ENCODE data around the gene KRT7.
"Not testable (repeated sequence)": the region's sequence is repeated elsewhere in the genome, so short reads cannot be mapped to it uniquely, and the experiment has no call there.

Gene KRT7

GRCh38 chr12:52238207-52238840 lies 5.3 kb downstream of the KRT7 start:
- no peak overlapping the region for H2BK15ac ChIP-seq (replicated peaks; ENCODE audit: low read depth)
- no peaks in the 10 kb centered on the region for H3K4me1 ChIP-seq (ENCODE audit: control insufficient read depth, low read depth, low read length)
- H3K56ac ChIP-seq (ENCODE audit: low read length): no peak overlapping the region
- DNase-seq: no peak
- no peak overlapping the region for H3K9ac ChIP-seq (ENCODE audit: low read length)
- no peak overlapping the region for H2BK5ac ChIP-seq (ENCODE audit: low read length)
- no peaks in the 10 kb centered on the region for H3K27me3 ChIP-seq (ENCODE audit: insufficient read depth, low read length, poor library complexity)
- no peak overlapping the region for H4K5ac ChIP-seq (ENCODE audit: low read length)
- H3K27ac ChIP-seq (ENCODE audit: low read depth, low read length): no peak overlapping the region
- no peak overlapping the region for H3K23ac ChIP-seq (ENCODE audit: low read length)
- H4K8ac ChIP-seq (ENCODE audit: low read depth, low read length): no peak overlapping the region
- no peaks in the 10 kb centered on the region for H3K79me1 ChIP-seq (ENCODE audit: low read length)
- WGBS (ENCODE audit: extremely low coverage, insufficient coverage, low lambda C conversion rate): no CpG with 5 or more reads among the region's 4 CpGs
- H3K79me2 ChIP-seq (ENCODE audit: control insufficient read depth, insufficient read depth, low read length): no peaks in the 10 kb centered on the region
- H3K4ac ChIP-seq (ENCODE audit: low read depth, low read length): no peak overlapping the region
- no peak overlapping the region for H2BK120ac ChIP-seq (ENCODE audit: low read depth, low read length)
- no peak overlapping the region for H3K4me2 ChIP-seq (ENCODE audit: low read length)
- H3K4me3 ChIP-seq (ENCODE audit: low read length): no peak overlapping the region
- no peaks in the 10 kb centered on the region for H3K36me3 ChIP-seq (ENCODE audit: control insufficient read depth, insufficient read depth, low read length)
- no peak overlapping the region for H3K18ac ChIP-seq (ENCODE audit: low read length)
- no peak overlapping the region for H2AK5ac ChIP-seq (ENCODE audit: low read length)

- Histone ChIP-seq H2BK15ac (replicated peaks; ENCODE audit: low read depth) (no peak overlapping the region), H3K36me3 (ENCODE audit: control insufficient read depth, insufficient read depth, low read length) (no peaks in the 10 kb centered on the region), H3K4ac (ENCODE audit: low read depth, low read length) (no peak overlapping the region), H3K4me1 (ENCODE audit: control insufficient read depth, low read depth, low read length) (no peaks in the 10 kb centered on the region), H3K27ac (ENCODE audit: low read depth, low read length) (no peak overlapping the region), H4K5ac (ENCODE audit: low read length) (no peak overlapping the region), H3K56ac (ENCODE audit: low read length) (no peak overlapping the region), H3K9ac (ENCODE audit: low read length) (no peak overlapping the region), H3K4me3 (ENCODE audit: low read length) (no peak overlapping the region), H2BK120ac (ENCODE audit: low read depth, low read length) (no peak overlapping the region), H2BK5ac (ENCODE audit: low read length) (no peak overlapping the region), H3K18ac (ENCODE audit: low read length) (no peak overlapping the region), H2AK5ac (ENCODE audit: low read length) (no peak overlapping the region), H3K79me1 (ENCODE audit: low read length) (no peaks in the 10 kb centered on the region), H3K27me3 (ENCODE audit: insufficient read depth, low read length, poor library complexity) (no peaks in the 10 kb centered on the region), H3K23ac (ENCODE audit: low read length) (no peak overlapping the region), H4K8ac (ENCODE audit: low read depth, low read length) (no peak overlapping the region), H3K4me2 (ENCODE audit: low read length) (no peak overlapping the region), H3K79me2 (ENCODE audit: control insufficient read depth, insufficient read depth, low read length) (no peaks in the 10 kb centered on the region)
- DNase-seq: no peak
- WGBS (ENCODE audit: extremely low coverage, insufficient coverage, low lambda C conversion rate): no CpG with 5 or more reads among the region's 7 CpGs
These were observed 6.0 kb downstream of the KRT7 start for GRCh38 chr12:52238916-52239646.

GRCh38 chr12:52239767-52240166 lies 6.7 kb downstream of the KRT7 start:
- no peak overlapping the region for H3K23ac ChIP-seq (ENCODE audit: low read length)
- no peaks in the 10 kb centered on the region for H3K4me1 ChIP-seq (ENCODE audit: control insufficient read depth, low read depth, low read length)
- H3K36me3 ChIP-seq (ENCODE audit: control insufficient read depth, insufficient read depth, low read length): no peaks in the 10 kb centered on the region
- no peak overlapping the region for H4K5ac ChIP-seq (ENCODE audit: low read length)
- H3K27me3 ChIP-seq (ENCODE audit: insufficient read depth, low read length, poor library complexity): no peaks in the 10 kb centered on the region
- no peaks in the 10 kb centered on the region for H3K79me1 ChIP-seq (ENCODE audit: low read length)
- DNase-seq: no peak
- no peak overlapping the region for H2BK15ac ChIP-seq (replicated peaks; ENCODE audit: low read depth)
- no peaks in the 10 kb centered on the region for H3K79me2 ChIP-seq (ENCODE audit: control insufficient read depth, insufficient read depth, low read length)
- no peak overlapping the region for H3K9ac ChIP-seq (ENCODE audit: low read length)
- no CpG with 5 or more reads among the region's 2 CpGs for WGBS (ENCODE audit: extremely low coverage, insufficient coverage, low lambda C conversion rate)
- no peak overlapping the region for H3K4me3 ChIP-seq (ENCODE audit: low read length)
- H3K56ac ChIP-seq (ENCODE audit: low read length): no peak overlapping the region
- H3K4me2 ChIP-seq (ENCODE audit: low read length): no peak overlapping the region
- H2AK5ac ChIP-seq (ENCODE audit: low read length): no peak overlapping the region
- H3K27ac ChIP-seq (ENCODE audit: low read depth, low read length): no peak overlapping the region
- no peak overlapping the region for H2BK5ac ChIP-seq (ENCODE audit: low read length)
- H3K4ac ChIP-seq (ENCODE audit: low read depth, low read length): no peak overlapping the region
- H2BK120ac ChIP-seq (ENCODE audit: low read depth, low read length): no peak overlapping the region
- no peak overlapping the region for H4K8ac ChIP-seq (ENCODE audit: low read depth, low read length)
- H3K18ac ChIP-seq (ENCODE audit: low read length): no peak overlapping the region

GRCh38 chr12:52240247-52240646 lies 7.2 kb downstream of the KRT7 start:
- H2BK15ac ChIP-seq (replicated peaks; ENCODE audit: low read depth); H3K79me2 ChIP-seq (ENCODE audit: control insufficient read depth, insufficient read depth, low read length): not testable (repeated sequence)

GRCh38 chr12:52241205-52241842 lies 8.3 kb downstream of the KRT7 start:
- no peak overlapping the region for H3K56ac ChIP-seq (ENCODE audit: low read length)
- no peak overlapping the region for H2AK5ac ChIP-seq (ENCODE audit: low read length)
- no peaks in the 10 kb centered on the region for H3K79me2 ChIP-seq (ENCODE audit: control insufficient read depth, insufficient read depth, low read length)
- H3K36me3 ChIP-seq (ENCODE audit: control insufficient read depth, insufficient read depth, low read length): no peaks in the 10 kb centered on the region
- H3K4ac ChIP-seq (ENCODE audit: low read depth, low read length): no peak overlapping the region
- no peak overlapping the region for H4K5ac ChIP-seq (ENCODE audit: low read length)
- H3K23ac ChIP-seq (ENCODE audit: low read length): no peak overlapping the region
- H3K27me3 ChIP-seq (ENCODE audit: insufficient read depth, low read length, poor library complexity): no peaks in the 10 kb centered on the region
- H2BK120ac ChIP-seq (ENCODE audit: low read depth, low read length): no peak overlapping the region
- H3K79me1 ChIP-seq (ENCODE audit: low read length): no peaks in the 10 kb centered on the region
- H3K4me2 ChIP-seq (ENCODE audit: low read length): no peak overlapping the region
- no peak overlapping the region for H3K9ac ChIP-seq (ENCODE audit: low read length)
- no CpG with 5 or more reads among the region's 11 CpGs for WGBS (ENCODE audit: extremely low coverage, insufficient coverage, low lambda C conversion rate)
- no peaks in the 10 kb centered on the region for H3K4me1 ChIP-seq (ENCODE audit: control insufficient read depth, low read depth, low read length)
- H3K4me3 ChIP-seq (ENCODE audit: low read length): no peak overlapping the region
- no peak overlapping the region for H3K18ac ChIP-seq (ENCODE audit: low read length)
- H2BK5ac ChIP-seq (ENCODE audit: low read length): no peak overlapping the region
- H4K8ac ChIP-seq (ENCODE audit: low read depth, low read length): no peak overlapping the region
- H3K27ac ChIP-seq (ENCODE audit: low read depth, low read length): no peak overlapping the region
- DNase-seq: no peak
- H2BK15ac ChIP-seq (replicated peaks; ENCODE audit: low read depth): no peak overlapping the region

More at GRCh38 chr12:52240247-52240646, 7.2 kb downstream of the KRT7 start:
- H3K79me1 ChIP-seq (ENCODE audit: low read length); H3K27me3 ChIP-seq (ENCODE audit: insufficient read depth, low read length, poor library complexity); H3K27ac ChIP-seq (ENCODE audit: low read depth, low read length); H3K4me3 ChIP-seq (ENCODE audit: low read length); H3K4ac ChIP-seq (ENCODE audit: low read depth, low read length); H4K8ac ChIP-seq (ENCODE audit: low read depth, low read length); H3K56ac ChIP-seq (ENCODE audit: low read length); H2BK5ac ChIP-seq (ENCODE audit: low read length); H4K5ac ChIP-seq (ENCODE audit: low read length); H3K4me2 ChIP-seq (ENCODE audit: low read length); H3K23ac ChIP-seq (ENCODE audit: low read length); H3K9ac ChIP-seq (ENCODE audit: low read length); H2BK120ac ChIP-seq (ENCODE audit: low read depth, low read length); H3K36me3 ChIP-seq (ENCODE audit: control insufficient read depth, insufficient read depth, low read length); H2AK5ac ChIP-seq (ENCODE audit: low read length); DNase-seq; H3K4me1 ChIP-seq (ENCODE audit: control insufficient read depth, low read depth, low read length); H3K18ac ChIP-seq (ENCODE audit: low read length): not testable (repeated sequence)
- no CpG with 5 or more reads among the region's 6 CpGs for WGBS (ENCODE audit: extremely low coverage, insufficient coverage, low lambda C conversion rate)

Measured in mesendoderm (in vitro differentiated cells).